Stomach (tissue), 4 donors: ENCODE measurements around the gene ITGB4.

Source experiments
- CTCF ChIP-seq, 7 experiments: fragments of 450-650 bp in 4 of 7; fragments of 200-600 bp in 3 of 7; sonication (generic) in 3 of 7; IDR thresholded peaks; one replicate each; pipeline ENCODE4 v1.5.1; 2016 to 2019; ENCODE audit warnings: antibody characterized with exemption in 7 of 7, control low read depth in 2 of 7, mild to moderate bottlenecking in 1 of 7
- EP300 ChIP-seq: sonication (generic); formaldehyde crosslinking; IDR thresholded peaks from one replicate; pipeline ENCODE4 v1.6.1; 2017; ENCODE audit warnings: antibody characterized with exemption
- POLR2A ChIP-seq, 4 donors: fragments of 450-650 bp; IDR thresholded peaks; one replicate each; pipeline ENCODE4 v1.6.1; 2016; ENCODE audit warnings: antibody characterized with exemption in 4 of 4, control low read depth in 2 of 4, mild to moderate bottlenecking in 1 of 4, moderate library complexity in 1 of 4
- POLR2AphosphoS5 ChIP-seq, 3 donors: sonication (generic); formaldehyde crosslinking; IDR thresholded peaks; one replicate each; pipeline ENCODE4 v1.6.1; 2016; ENCODE audit warnings: antibody characterized with exemption in 3 of 3

- TF ChIP-seq CTCF (IDR thresholded peaks at IDR 0.05) (no peak), POLR2A (IDR thresholded peaks at IDR 0.05) (no peak), POLR2AphosphoS5 (IDR thresholded peaks at IDR 0.05) (no peak), EP300 (no peak)
Observed at GRCh38 chr17:75691801-75692626, 29.2 kb upstream of the ITGB4 start.
